HFFc6 (cell line): ENCODE data around the gene TSPAN33. TPM values are rescaled to one million over a fixed set of nuclear protein-coding genes. Genes with fewer than 3 reads are reported as not detected.

Source experiments
- DNase-seq: peaks from one replicate; pipeline ENCODE4 v3.0.0-alpha.2; 2018
- H3K27ac Mint-ChIP-seq: 2 replicates; pipeline ENCODE4 v1.8.0; 2020; ENCODE audit warnings: mild to moderate bottlenecking, mixed read lengths
- H3K27me3 Mint-ChIP-seq: 2 replicates; pipeline ENCODE4 v1.8.0; 2021; ENCODE audit warnings: mild to moderate bottlenecking, moderate library complexity, mixed read lengths; ENCODE audit not compliant: insufficient read depth
- H3K36me3 Mint-ChIP-seq: 2 replicates; pipeline ENCODE4 v1.8.0; 2021; ENCODE audit warnings: low read depth, mixed read lengths
- H3K4me1 Mint-ChIP-seq: 2 replicates; pipeline ENCODE4 v1.8.0; 2020; ENCODE audit warnings: low read depth, mixed read lengths
- H3K4me3 Mint-ChIP-seq: 2 replicates; pipeline ENCODE4 v1.8.0; 2020; ENCODE audit warnings: mild to moderate bottlenecking, moderate library complexity, mixed read lengths
- H3K9me3 Mint-ChIP-seq: 2 replicates; pipeline ENCODE4 v1.8.0; 2020; ENCODE audit warnings: mild to moderate bottlenecking, mixed read lengths
- total RNA-seq, 6 experiments: library from RNA; stranded (reverse); fragmentation: NEBNext Ultra II Directional; extraction: Animal tissue kit (Norgen Biotek cat#: 25700); gene quantifications; 2 replicates in 1 of 6; 3 replicates in 5 of 6; pipeline ENCODE4 v1.2.3, GENCODE V29; 2021
- TF ChIP-seq, protein P1 (sequence below): fragments of 200-600 bp; sonication (generic); IDR thresholded peaks from 2 replicates; pipeline ENCODE4 v1.5.0; 2021; ENCODE audit warnings: antibody characterized with exemption, mild to moderate bottlenecking

The TSPAN33 gene
- total RNA-seq, 6 experiments from 2014 or later: 0.12 to 0.30 (median 0.19) TPM; not detected in 1

DNA sequence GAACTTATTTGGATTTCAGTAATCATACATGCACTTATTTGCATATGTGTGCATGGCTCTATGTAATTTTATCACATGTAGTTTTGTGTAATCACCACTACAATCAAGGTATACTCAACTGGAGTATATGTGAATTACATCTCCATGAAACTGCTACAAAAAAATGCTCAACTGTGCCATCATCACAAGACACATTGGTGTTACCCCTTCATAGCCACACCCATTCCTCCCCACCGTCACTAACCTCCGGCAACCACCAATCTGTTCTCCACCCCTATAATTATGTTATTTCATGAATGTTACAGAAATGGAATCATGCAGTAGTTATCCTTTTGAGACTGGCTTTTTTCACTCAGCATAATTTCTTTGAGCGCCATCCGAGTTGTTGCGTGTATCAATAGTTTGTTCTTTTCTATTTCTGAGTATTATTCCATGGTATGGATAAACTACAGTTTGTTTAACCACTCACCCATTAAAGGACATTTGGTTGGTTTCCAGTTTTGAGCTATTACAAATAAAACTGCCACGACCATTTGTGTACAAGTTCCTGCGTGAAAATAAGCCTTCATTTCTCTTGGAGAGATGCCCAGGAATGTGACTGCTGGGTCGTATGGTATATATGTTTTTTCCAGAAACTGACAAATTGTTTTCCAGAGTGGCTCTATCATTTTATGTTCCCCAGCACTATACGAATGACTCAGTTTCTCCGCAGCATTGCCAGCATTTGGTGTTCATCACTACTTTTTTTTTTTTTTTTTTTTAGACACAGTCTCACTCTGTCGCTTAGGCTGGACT is 32.6 kb downstream of the TSPAN33 start:
- TF ChIP-seq, protein P1, sequence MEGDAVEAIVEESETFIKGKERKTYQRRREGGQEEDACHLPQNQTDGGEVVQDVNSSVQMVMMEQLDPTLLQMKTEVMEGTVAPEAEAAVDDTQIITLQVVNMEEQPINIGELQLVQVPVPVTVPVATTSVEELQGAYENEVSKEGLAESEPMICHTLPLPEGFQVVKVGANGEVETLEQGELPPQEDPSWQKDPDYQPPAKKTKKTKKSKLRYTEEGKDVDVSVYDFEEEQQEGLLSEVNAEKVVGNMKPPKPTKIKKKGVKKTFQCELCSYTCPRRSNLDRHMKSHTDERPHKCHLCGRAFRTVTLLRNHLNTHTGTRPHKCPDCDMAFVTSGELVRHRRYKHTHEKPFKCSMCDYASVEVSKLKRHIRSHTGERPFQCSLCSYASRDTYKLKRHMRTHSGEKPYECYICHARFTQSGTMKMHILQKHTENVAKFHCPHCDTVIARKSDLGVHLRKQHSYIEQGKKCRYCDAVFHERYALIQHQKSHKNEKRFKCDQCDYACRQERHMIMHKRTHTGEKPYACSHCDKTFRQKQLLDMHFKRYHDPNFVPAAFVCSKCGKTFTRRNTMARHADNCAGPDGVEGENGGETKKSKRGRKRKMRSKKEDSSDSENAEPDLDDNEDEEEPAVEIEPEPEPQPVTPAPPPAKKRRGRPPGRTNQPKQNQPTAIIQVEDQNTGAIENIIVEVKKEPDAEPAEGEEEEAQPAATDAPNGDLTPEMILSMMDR: no peak
- H3K27ac Mint-ChIP-seq: no peak overlapping the region
- H3K9me3 Mint-ChIP-seq: no peaks in the 10 kb centered on the region
- peaks cover 58% of the 10 kb centered on the region for H3K27me3 Mint-ChIP-seq
- no peaks in the 10 kb centered on the region for H3K4me1 Mint-ChIP-seq
- no peak overlapping the region for H3K4me3 Mint-ChIP-seq
- no peaks in the 10 kb centered on the region for H3K36me3 Mint-ChIP-seq
- no peak for DNase-seq

GRCh38 chr7:129184981-129185670 is 40.6 kb downstream of the TSPAN33 start:
- TF ChIP-seq, protein P1: no peak
- H3K27ac Mint-ChIP-seq: no peak overlapping the region
- H3K4me1 Mint-ChIP-seq: no peaks in the 10 kb centered on the region
- H3K36me3 Mint-ChIP-seq: no peaks in the 10 kb centered on the region
- no peak for DNase-seq
- peaks cover 59% of the 10 kb centered on the region for H3K27me3 Mint-ChIP-seq
- H3K4me3 Mint-ChIP-seq: no peak overlapping the region
- no peaks in the 10 kb centered on the region for H3K9me3 Mint-ChIP-seq

- Mint-ChIP-seq H3K36me3 (no peaks in the 10 kb centered on the region), H3K9me3 (no peaks in the 10 kb centered on the region), H3K4me3 (no peak overlapping the region), H3K27ac (no peak overlapping the region), H3K4me1 (no peaks in the 10 kb centered on the region), H3K27me3 (peaks cover 63% of the 10 kb centered on the region)
- no peak for DNase-seq
- TF ChIP-seq, protein P1: no peak
Measured at GRCh38 chr7:129186749-129187260, 42.3 kb downstream of the TSPAN33 start.

DNA sequence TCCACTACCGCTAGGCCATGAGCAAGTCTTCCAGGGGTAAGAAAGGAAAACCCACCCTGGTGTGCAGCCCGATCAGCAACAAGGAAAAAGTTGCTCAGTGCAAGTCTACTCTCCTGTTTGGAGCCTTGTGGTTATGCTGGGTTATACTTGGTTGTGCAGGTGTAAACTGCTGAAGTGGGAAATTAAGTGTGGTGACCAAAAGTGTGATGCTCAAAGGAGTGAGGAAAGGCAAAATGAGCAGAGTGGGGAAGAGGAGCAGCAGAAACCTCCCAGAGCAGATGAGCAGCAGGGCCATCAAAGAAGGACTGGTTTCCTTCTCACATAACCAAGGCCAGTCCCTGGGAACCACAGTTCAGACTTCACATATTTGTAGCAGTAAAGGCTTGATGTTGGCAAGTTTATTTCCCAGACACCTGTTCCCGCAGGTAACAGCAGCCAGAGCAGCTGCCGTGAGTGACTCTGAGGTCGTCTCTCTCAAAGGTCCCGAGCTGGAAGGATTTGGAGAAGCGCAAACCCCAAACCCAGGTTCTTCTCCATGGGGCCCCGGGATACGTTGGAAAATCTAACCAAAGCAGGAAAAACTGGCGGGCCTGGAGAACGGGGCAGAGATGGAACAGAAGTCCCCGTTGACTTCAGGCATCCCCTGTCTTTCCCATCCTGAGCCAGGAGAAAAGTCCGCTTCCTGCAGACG is 43.3 kb downstream of the TSPAN33 start:
- TF ChIP-seq, protein P1: no peak
- Mint-ChIP-seq H3K9me3 (no peaks in the 10 kb centered on the region), H3K4me1 (no peaks in the 10 kb centered on the region), H3K27me3 (peaks cover 64% of the 10 kb centered on the region), H3K36me3 (no peaks in the 10 kb centered on the region), H3K27ac (no peak overlapping the region), H3K4me3 (no peak overlapping the region)
- DNase-seq: no peak

DNA sequence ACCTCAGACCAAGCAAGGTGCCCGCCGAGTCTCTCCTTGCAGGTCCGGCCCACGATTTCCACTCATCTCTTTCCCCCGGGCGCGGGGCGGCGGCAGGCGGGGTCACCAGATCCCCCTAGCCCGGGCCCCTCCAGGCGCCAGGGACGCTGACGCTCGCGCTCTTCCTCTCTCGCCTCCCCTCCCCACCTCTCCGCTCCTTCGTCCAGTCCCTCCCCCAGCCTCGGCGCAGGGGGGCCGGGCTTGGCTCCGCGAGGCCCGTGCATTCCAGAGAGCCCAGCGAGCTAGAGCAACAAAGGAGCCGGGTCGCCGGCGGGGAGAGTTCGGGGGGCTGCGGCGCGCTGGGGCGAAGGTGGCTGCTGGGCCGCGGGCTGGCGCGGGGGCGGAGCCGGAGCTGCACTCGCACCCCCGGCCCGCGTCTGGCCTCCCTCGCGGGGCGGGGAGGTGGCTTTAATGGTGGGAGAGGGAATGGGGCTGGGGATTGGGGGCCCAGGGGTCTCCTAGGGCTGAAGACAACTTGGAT is 43.9 kb downstream of the TSPAN33 start, which contains the start of gene SMO:
SMO (plus strand) TSS at position 262 of the 520 bp plus-strand sequence. CDS start 519 bp downstream, outside the sequence.
- H3K36me3 Mint-ChIP-seq: no peaks in the 10 kb centered on the region

More for the DNA sequence above, 43.9 kb downstream of the TSPAN33 start, which contains the start of gene SMO:
- Mint-ChIP-seq H3K4me3 (peak within 1 kb of the TSS; percentile 38), H3K27ac (no peak within 1 kb of the TSS), H3K9me3 (no peaks in the 10 kb centered on the region), H3K4me1 (no peaks in the 10 kb centered on the region), H3K27me3 (peaks cover 64% of the 10 kb centered on the region)
- DNase-seq: no peak
- TF ChIP-seq, protein P1: no peak
